ENCODE data around the gene UFC1. TPM values are rescaled to one million over a fixed set of nuclear protein-coding genes. Genes with fewer than 3 reads are reported as not detected.

Gene UFC1
- total RNA-seq, 2 donors from 2014 or later = 91.4 to 97.9 TPM

GRCh38 chr1:161166669-161167548 is 13.1 kb downstream of the UFC1 start:
- peaks cover 2 to 14% of the 10 kb centered on the region in 2 donors for H3K36me3 Mint-ChIP-seq (ENCODE audit: insufficient read depth in 2 of 2)
- DNase-seq = no peak
- H3K9me3 Mint-ChIP-seq = no peaks in the 10 kb centered on the region
- no peaks in the 10 kb centered on the region for H3K27me3 Mint-ChIP-seq (ENCODE audit: low read depth)
- peaks cover 50% of the 10 kb centered on the region for H3K4me1 Mint-ChIP-seq (ENCODE audit: low read depth)
- peak in 1 of 2 donors; percentile 2 for ATAC-seq (replicated peaks in 1 of 2)
- peak overlapping the region; percentile 92 for H3K27ac Mint-ChIP-seq
- peak overlapping the region; percentile 92 to 96 for H3K4me3 Mint-ChIP-seq

- H3K4me1 Mint-ChIP-seq (ENCODE audit: low read depth) = peaks cover 45% of the 10 kb centered on the region
- DNase-seq = no peak
- no peak for ATAC-seq (replicated peaks in 1 of 2)
- H3K27ac Mint-ChIP-seq = no peak overlapping the region
- H3K4me3 Mint-ChIP-seq = peak overlapping the region in 1 of 2 donors; percentile 27
- H3K27me3 Mint-ChIP-seq (ENCODE audit: low read depth) = no peaks in the 10 kb centered on the region
- no peaks in the 10 kb centered on the region for H3K9me3 Mint-ChIP-seq
- peaks cover 5 to 23% of the 10 kb centered on the region in 2 donors for H3K36me3 Mint-ChIP-seq (ENCODE audit: insufficient read depth in 2 of 2)
These were observed 15.1 kb downstream of the UFC1 start for GRCh38 chr1:161168906-161169305.

GRCh38 chr1:161171191-161171590 is 17.4 kb downstream of the UFC1 start:
- H3K9me3 Mint-ChIP-seq = no peaks in the 10 kb centered on the region
- peaks cover 57% of the 10 kb centered on the region for H3K4me1 Mint-ChIP-seq (ENCODE audit: low read depth)
- H3K27me3 Mint-ChIP-seq (ENCODE audit: low read depth) = no peaks in the 10 kb centered on the region
- H3K36me3 Mint-ChIP-seq (ENCODE audit: insufficient read depth in 2 of 2) = peaks cover 8 to 35% of the 10 kb centered on the region in 2 donors
- DNase-seq (no peak), ATAC-seq (replicated peaks in 1 of 2) (no peak)
- no peak overlapping the region for H3K4me3 Mint-ChIP-seq
- H3K27ac Mint-ChIP-seq = peak overlapping the region; percentile 68

- no peak overlapping the region for H3K4me3 Mint-ChIP-seq
- H3K4me1 Mint-ChIP-seq (ENCODE audit: low read depth) = peaks cover 58% of the 10 kb centered on the region
- DNase-seq (no peak), ATAC-seq (replicated peaks in 1 of 2) (no peak)
- no peaks in the 10 kb centered on the region for H3K27me3 Mint-ChIP-seq (ENCODE audit: low read depth)
- H3K9me3 Mint-ChIP-seq = no peaks in the 10 kb centered on the region
- H3K27ac Mint-ChIP-seq = peak overlapping the region; percentile 79
- peaks cover 9 to 35% of the 10 kb centered on the region in 2 donors for H3K36me3 Mint-ChIP-seq (ENCODE audit: insufficient read depth in 2 of 2)
These were observed 17.9 kb downstream of the UFC1 start for GRCh38 chr1:161171696-161172095.

- H3K36me3 Mint-ChIP-seq (ENCODE audit: insufficient read depth in 2 of 2) = peaks cover 11 to 33% of the 10 kb centered on the region in 2 donors
- H3K4me3 Mint-ChIP-seq = no peak overlapping the region
- H3K4me1 Mint-ChIP-seq (ENCODE audit: low read depth) = peaks cover 53% of the 10 kb centered on the region
- ATAC-seq (replicated peaks in 1 of 2) = no peak
- no peak for DNase-seq
- H3K27me3 Mint-ChIP-seq (ENCODE audit: low read depth) = no peaks in the 10 kb centered on the region
- no peaks in the 10 kb centered on the region for H3K9me3 Mint-ChIP-seq
- peak overlapping the region; percentile 79 for H3K27ac Mint-ChIP-seq
These were observed 18.6 kb downstream of the UFC1 start for GRCh38 chr1:161172349-161172748.

GRCh38 chr1:161172776-161173376 is 19.1 kb downstream of the UFC1 start:
- Mint-ChIP-seq H3K27ac (peak overlapping the region; percentile 79), H3K27me3 (ENCODE audit: low read depth) (no peaks in the 10 kb centered on the region), H3K4me1 (ENCODE audit: low read depth) (peaks cover 53% of the 10 kb centered on the region), H3K9me3 (no peaks in the 10 kb centered on the region), H3K36me3 (ENCODE audit: insufficient read depth in 2 of 2) (peaks cover 11 to 33% of the 10 kb centered on the region in 2 donors), H3K4me3 (no peak overlapping the region)
- ATAC-seq (replicated peaks in 1 of 2) (no peak), DNase-seq (no peak)

- H3K27me3 Mint-ChIP-seq (ENCODE audit: low read depth) = no peaks in the 10 kb centered on the region
- H3K36me3 Mint-ChIP-seq (ENCODE audit: insufficient read depth in 2 of 2) = peaks cover 11 to 33% of the 10 kb centered on the region in 2 donors
- no peak for DNase-seq
- no peak for ATAC-seq (replicated peaks in 1 of 2)
- H3K4me3 Mint-ChIP-seq = no peak overlapping the region
- H3K27ac Mint-ChIP-seq = no peak overlapping the region
- H3K9me3 Mint-ChIP-seq = no peaks in the 10 kb centered on the region
- peaks cover 54% of the 10 kb centered on the region for H3K4me1 Mint-ChIP-seq (ENCODE audit: low read depth)
These were observed 19.9 kb downstream of the UFC1 start for GRCh38 chr1:161173711-161174110.

- Mint-ChIP-seq H3K4me3 (peak overlapping the region in 1 of 2 donors; percentile 18), H3K27me3 (ENCODE audit: low read depth) (no peaks in the 10 kb centered on the region), H3K36me3 (ENCODE audit: insufficient read depth in 2 of 2) (peaks cover 11 to 33% of the 10 kb centered on the region in 2 donors), H3K4me1 (ENCODE audit: low read depth) (peaks cover 55% of the 10 kb centered on the region), H3K27ac (peak overlapping the region; percentile 25), H3K9me3 (no peaks in the 10 kb centered on the region)
- DNase-seq (no peak), ATAC-seq (replicated peaks in 1 of 2) (no peak)
These were observed 21.1 kb downstream of the UFC1 start for GRCh38 chr1:161174911-161175310.

- Mint-ChIP-seq H3K9me3 (no peaks in the 10 kb centered on the region), H3K4me1 (ENCODE audit: low read depth) (peaks cover 65% of the 10 kb centered on the region), H3K4me3 (peak overlapping the region; percentile 93 to 95), H3K36me3 (ENCODE audit: insufficient read depth in 2 of 2) (peaks cover 11 to 33% of the 10 kb centered on the region in 2 donors), H3K27ac (peak overlapping the region; percentile 94), H3K27me3 (ENCODE audit: low read depth) (no peaks in the 10 kb centered on the region)
- ATAC-seq (replicated peaks in 1 of 2) = no peak
- no peak for DNase-seq
These were observed 22.1 kb downstream of the UFC1 start for GRCh38 chr1:161175771-161176453.

- ATAC-seq (replicated peaks in 1 of 2) (no peak), DNase-seq (no peak)
- peak overlapping the region; percentile 94 for H3K27ac Mint-ChIP-seq
- peak overlapping the region; percentile 93 to 95 for H3K4me3 Mint-ChIP-seq
- H3K4me1 Mint-ChIP-seq (ENCODE audit: low read depth) = peaks cover 71% of the 10 kb centered on the region
- no peaks in the 10 kb centered on the region for H3K27me3 Mint-ChIP-seq (ENCODE audit: low read depth)
- H3K36me3 Mint-ChIP-seq (ENCODE audit: insufficient read depth in 2 of 2) = peaks cover 9 to 31% of the 10 kb centered on the region in 2 donors
- no peaks in the 10 kb centered on the region for H3K9me3 Mint-ChIP-seq
These were observed 22.8 kb downstream of the UFC1 start for GRCh38 chr1:161176468-161177111.

- DNase-seq (peak; percentile 94 to 99), ATAC-seq (replicated peaks in 1 of 2) (peak; percentile 87)
- H3K4me1 Mint-ChIP-seq (ENCODE audit: low read depth) = peaks cover 78% of the 10 kb centered on the region
- H3K27ac Mint-ChIP-seq = peak within 1 kb of the TSS; percentile 94
- H3K4me3 Mint-ChIP-seq = peak within 1 kb of the TSS; percentile 93 to 95
- H3K36me3 Mint-ChIP-seq (ENCODE audit: insufficient read depth in 2 of 2) = peaks cover 8 to 30% of the 10 kb centered on the region in 2 donors
- H3K27me3 Mint-ChIP-seq (ENCODE audit: low read depth) = no peaks in the 10 kb centered on the region
- no peaks in the 10 kb centered on the region for H3K9me3 Mint-ChIP-seq
These were observed 23.5 kb downstream of the UFC1 start, which contains the start of gene B4GALT3 for GRCh38 chr1:161177112-161177935. Gene B4GALT3, minus strand, starts transcription at chr1:161177507. Its CDS starts 1,447 bp downstream, at chr1:161176060.

GRCh38 chr1:161177936-161178244 is 24.1 kb downstream of the UFC1 start:
- Mint-ChIP-seq H3K27ac (peak overlapping the region; percentile 25), H3K9me3 (no peaks in the 10 kb centered on the region), H3K36me3 (ENCODE audit: insufficient read depth in 2 of 2) (peaks cover 8 to 26% of the 10 kb centered on the region in 2 donors), H3K27me3 (ENCODE audit: low read depth) (no peaks in the 10 kb centered on the region), H3K4me3 (peak overlapping the region; percentile 93 to 95), H3K4me1 (ENCODE audit: low read depth) (peaks cover 78% of the 10 kb centered on the region)
- ATAC-seq (replicated peaks in 1 of 2) (no peak), DNase-seq (no peak)
